ENCODE data around the gene SNTG2.

DNA sequence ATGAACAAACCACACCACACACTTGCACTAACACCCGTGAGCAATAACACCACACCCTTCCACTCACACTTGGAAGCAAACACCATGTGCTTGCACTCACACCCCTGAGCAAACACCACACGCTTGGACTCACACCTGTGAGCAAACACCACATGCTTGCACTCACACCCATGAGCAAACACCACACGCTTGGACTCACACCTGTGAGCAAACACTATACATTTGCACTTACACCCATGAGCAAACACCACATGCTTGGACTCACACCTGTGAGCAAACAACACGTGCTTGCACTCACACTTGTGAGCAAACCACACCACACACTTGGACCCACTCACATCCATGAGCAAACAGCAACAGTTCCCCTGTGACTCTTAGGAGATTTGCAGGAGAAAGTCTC lies 24.4 kb downstream of the SNTG2 start:
- TF ChIP-seq POLR2A (IDR thresholded peaks at IDR 0.05; ENCODE audit: low read length) (no peak), GATA1 (IDR thresholded peaks at IDR 0.05; ENCODE audit: low read depth, low read length) (no peak)

All from erythroblast (primary cell).